HEK293T (cell line): ENCODE measurements around the gene RAVER1.

Experiments used
- ARNT ChIP-seq: fragments of 450-650 bp; IDR thresholded peaks from 2 replicates; pipeline ENCODE4 v1.6.1; 2017; ENCODE audit warnings: mild to moderate bottlenecking
- BHLHE40 ChIP-seq: fragments of 450-650 bp; IDR thresholded peaks from 2 replicates; pipeline ENCODE4 v1.6.1; 2016; ENCODE audit warnings: mild to moderate bottlenecking, moderate library complexity, borderline replicate concordance
- ELF4 ChIP-seq: fragments of 450-650 bp; IDR thresholded peaks from 2 replicates; pipeline ENCODE4 v1.6.1; 2017; ENCODE audit warnings: antibody characterized with exemption
- FOXK2 ChIP-seq: fragments of 450-650 bp; IDR thresholded peaks from 2 replicates; pipeline ENCODE4 v1.6.1; 2016; ENCODE audit warnings: mild to moderate bottlenecking
- FOXM1 ChIP-seq: fragments of 450-650 bp; IDR thresholded peaks from 2 replicates; pipeline ENCODE4 v1.6.1; 2017; ENCODE audit warnings: mild to moderate bottlenecking, borderline replicate concordance
- LEF1 ChIP-seq: fragments of 450-650 bp; IDR thresholded peaks from 2 replicates; pipeline ENCODE4 v1.6.1; 2017; ENCODE audit warnings: mild to moderate bottlenecking, borderline replicate concordance
- NFRKB ChIP-seq: fragments of 450-650 bp; IDR thresholded peaks from 2 replicates; pipeline ENCODE4 v1.6.1; 2016; ENCODE audit warnings: mild to moderate bottlenecking, moderate library complexity
- SP1 ChIP-seq: fragments of 450-650 bp; IDR thresholded peaks from 2 replicates; pipeline ENCODE4 v1.6.1; 2017
- SUZ12 ChIP-seq: fragments of 450-650 bp; IDR thresholded peaks from 2 replicates; pipeline ENCODE4 v1.6.1; 2016; ENCODE audit warnings: mild to moderate bottlenecking
- TARDBP ChIP-seq: fragments of 450-650 bp; IDR thresholded peaks from 2 replicates; pipeline ENCODE4 v1.6.1; 2016
- ZNF384 ChIP-seq: fragments of 450-650 bp; IDR thresholded peaks from 2 replicates; pipeline ENCODE4 v1.6.1; 2016
- TF ChIP-seq, protein P1 (sequence below): fragments of 450-650 bp; IDR thresholded peaks from 2 replicates; pipeline ENCODE4 v1.6.1; 2016

GRCh38 chr19:10364644-10365043 is 31.3 kb upstream of the RAVER1 start:
- TF ChIP-seq SP1 (no peak), BHLHE40 (no peak), ELF4 (no peak), FOXK2 (no peak), FOXM1 (no peak), NFRKB (no peak), SUZ12 (no peak), ARNT (no peak), ZNF384 (no peak), LEF1 (no peak), TARDBP (no peak)
- TF ChIP-seq, protein P1, sequence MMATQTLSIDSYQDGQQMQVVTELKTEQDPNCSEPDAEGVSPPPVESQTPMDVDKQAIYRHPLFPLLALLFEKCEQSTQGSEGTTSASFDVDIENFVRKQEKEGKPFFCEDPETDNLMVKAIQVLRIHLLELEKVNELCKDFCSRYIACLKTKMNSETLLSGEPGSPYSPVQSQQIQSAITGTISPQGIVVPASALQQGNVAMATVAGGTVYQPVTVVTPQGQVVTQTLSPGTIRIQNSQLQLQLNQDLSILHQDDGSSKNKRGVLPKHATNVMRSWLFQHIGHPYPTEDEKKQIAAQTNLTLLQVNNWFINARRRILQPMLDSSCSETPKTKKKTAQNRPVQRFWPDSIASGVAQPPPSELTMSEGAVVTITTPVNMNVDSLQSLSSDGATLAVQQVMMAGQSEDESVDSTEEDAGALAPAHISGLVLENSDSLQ = no peak
